GM21717 (cell line): Measurements from ENCODE around the gene TSPAN9.

Source experiments
- ATAC-seq: cut with Tn5 transposase; IDR thresholded peaks from one replicate; pipeline ENCODE4 v1.9.1; 2021; ENCODE audit warnings: mild to moderate bottlenecking, moderate library complexity; ENCODE audit not compliant: unreplicated experiment

TSPAN9 gene

DNA sequence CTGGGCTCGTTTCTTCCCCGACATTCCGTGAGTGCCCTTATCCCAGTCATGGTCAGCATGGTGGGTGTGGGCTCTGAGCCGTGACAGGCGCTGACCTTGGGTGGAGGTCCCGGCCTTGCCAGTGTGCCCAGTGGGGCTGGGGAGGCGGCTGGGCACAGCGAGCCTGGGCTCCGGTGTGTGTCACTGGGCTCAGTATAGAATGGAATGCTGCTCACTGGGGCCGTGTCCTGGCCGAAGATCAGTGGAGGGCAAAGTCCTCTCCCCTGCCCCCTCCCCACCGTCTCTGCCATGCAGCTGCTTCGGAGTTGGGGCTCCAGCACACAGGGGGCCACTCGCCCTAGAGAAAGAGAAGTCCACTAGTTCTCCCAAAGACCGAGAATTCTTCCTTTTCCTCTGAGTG, 164.4 kb downstream of the TSPAN9 start:
- no peak for ATAC-seq

GRCh38 chr12:3242199-3242863, 165.2 kb downstream of the TSPAN9 start:
- no peak for ATAC-seq

- no peak for ATAC-seq
Observed at GRCh38 chr12:3243376-3244084, 166.4 kb downstream of the TSPAN9 start.

DNA sequence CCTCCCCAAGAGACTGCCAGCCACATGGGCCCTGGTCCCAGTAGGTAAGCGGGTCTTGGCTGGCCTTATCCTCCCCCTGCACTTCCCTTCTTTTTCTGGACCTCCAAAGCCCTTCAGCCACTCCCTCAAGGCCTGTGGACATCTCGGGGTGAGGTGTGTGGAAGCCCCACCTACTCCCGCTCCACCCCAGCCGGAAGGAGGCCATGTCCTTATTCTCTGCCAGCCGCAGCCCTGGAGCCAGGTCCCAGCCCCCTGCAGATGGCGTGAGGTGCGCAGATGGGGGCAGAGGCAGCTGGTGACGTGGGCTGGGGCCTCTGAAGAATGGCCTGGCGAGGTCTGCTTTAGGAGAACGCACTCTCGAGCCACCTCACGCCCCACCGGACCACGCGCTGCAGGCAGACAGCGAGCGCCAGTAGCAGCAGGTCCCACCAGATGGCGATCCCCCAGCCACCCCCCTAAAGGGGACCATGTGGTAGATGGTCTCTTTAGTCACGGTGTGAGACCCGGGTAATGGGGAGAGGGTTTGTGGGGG, 167.1 kb downstream of the TSPAN9 start:
- ATAC-seq, result no peak

DNA sequence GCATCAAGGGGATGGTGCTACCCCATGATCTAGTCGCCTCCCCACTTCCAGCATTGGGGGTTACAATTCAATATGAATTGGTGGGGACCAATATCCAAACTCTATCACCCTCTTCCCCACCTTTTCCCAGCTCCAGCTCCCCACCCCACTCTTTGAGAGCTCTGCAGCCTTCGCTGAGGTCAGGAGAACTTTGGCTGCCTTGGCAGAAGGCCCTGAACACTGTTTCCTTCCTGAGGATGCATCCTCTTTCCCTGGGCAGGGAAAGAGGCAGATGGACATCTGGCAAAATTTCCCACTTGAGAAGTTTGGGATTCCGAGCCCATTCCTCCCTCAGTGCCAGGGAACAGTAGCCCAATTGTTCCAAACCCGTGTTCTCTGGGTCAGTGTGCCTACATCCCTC, 169.1 kb downstream of the TSPAN9 start:
- no peak for ATAC-seq

DNA sequence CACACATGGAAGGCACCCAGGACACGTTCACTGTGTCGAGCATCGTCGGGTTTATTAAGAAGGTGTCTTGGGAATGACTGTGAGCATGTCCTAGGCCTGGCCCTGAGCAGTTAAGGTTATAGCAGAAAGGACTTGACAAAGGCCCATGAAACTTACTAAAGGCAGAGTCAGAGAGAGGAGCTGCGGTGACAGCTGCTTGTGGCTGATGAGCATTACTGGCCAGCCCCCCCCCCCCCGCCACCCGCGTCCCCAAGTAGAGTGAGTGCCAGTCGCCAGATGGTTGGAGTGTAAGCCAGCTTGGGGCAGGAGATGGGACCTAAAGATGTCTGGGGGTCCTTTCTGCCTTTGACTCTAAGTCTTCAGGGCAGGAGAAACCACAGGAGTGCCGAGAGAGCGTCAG, 169.9 kb downstream of the TSPAN9 start:
- ATAC-seq, result no peak

- no peak for ATAC-seq
Observed at GRCh38 chr12:3247629-3248161, 170.5 kb downstream of the TSPAN9 start.

- no peak for ATAC-seq
Observed at GRCh38 chr12:3249081-3249800, 172.1 kb downstream of the TSPAN9 start.

DNA sequence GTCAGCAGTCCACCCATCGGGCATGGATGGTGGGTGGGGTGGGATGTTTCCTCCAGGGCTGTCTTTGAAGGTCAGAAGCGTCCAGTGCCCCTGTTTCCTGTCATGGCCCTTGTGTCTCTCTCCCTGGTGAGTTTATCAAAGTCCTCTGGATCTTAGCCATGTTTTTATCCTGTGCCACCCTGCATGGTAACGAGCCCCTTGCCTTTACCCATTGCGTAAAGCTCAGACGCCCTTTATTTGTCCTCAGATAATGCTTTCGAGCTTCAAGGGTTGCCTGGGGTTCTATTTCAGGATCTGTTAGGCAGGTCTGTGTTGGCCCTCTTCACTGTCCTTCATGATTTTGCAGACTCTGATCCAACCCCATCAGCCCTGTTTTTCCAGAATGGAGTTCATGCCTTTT, 172.9 kb downstream of the TSPAN9 start:
- ATAC-seq, result no peak

- ATAC-seq, result no peak
Observed at GRCh38 chr12:3250576-3250975, 173.4 kb downstream of the TSPAN9 start.

GRCh38 chr12:3251067-3251466, 173.9 kb downstream of the TSPAN9 start:
- no peak for ATAC-seq

DNA sequence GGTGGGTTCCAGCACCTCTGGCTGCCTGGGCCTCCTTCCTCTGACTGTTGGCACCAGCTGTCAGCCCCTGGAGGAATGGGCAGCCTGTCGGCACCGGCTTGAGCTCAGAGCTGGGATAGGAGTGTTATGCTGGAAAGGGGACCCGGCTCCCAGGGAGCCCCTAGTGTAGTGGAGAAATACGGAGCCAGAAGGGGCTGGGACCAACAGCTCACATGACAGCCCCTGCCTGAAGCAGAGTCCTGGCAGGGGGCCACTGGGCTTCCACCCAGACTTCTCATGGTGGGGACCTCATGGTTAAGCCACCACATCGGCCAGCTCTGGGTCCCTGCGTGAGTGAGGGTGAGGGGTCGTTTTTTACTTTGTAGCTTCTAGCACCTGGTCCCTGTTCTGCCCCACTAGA, 174.5 kb downstream of the TSPAN9 start:
- no peak for ATAC-seq

DNA sequence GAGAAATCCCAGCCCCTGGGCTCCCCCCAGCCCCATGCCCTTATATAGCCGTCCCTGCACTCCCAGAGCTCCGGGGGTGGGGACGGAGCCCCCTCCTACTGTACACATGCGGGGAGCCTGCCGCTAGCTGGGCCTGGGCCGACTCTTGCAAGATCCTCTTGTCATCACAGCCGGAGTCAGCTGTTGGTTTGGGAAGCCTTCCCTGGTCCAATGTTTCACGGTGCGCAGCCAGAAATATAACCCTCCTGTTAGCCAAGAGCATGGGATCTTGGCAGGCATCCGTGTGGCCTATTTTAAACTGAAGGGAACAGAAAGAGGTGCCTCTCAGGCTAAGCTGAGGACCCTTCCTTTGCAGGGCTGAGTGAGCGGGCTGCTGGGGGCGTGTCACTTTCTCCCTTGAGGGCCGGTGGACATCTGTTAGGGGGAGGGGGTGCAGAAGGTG, 175.3 kb downstream of the TSPAN9 start:
- no peak for ATAC-seq

DNA sequence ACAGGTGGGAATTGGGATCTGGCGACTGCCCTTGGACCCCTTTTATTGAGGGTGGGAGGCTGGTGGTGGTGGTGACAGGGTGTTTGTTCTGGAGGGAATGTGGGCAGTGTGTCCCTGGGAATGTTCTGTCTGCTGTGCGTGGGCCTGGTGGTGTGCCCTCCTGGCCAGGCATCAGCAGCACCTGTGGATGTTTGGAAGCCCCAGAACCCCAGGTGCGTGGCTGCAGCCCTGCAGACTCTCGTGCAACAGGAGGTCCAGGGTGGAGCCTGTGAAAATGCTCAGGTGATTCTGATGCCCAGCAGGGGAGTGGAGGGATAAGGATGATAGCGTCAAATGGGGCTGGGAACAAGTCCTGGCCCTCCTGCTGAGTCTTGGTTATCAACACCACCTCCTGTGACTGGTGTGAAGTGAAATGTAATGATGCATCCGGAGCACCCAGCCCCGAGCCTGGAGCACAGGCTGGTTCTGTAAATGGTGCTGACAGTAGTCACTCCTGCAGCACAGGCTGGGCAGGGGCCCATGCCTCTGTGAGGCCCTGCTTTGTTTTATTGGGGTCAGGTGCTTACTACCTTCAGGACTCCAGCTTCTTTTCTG, 176.6 kb downstream of the TSPAN9 start:
- no peak for ATAC-seq

DNA sequence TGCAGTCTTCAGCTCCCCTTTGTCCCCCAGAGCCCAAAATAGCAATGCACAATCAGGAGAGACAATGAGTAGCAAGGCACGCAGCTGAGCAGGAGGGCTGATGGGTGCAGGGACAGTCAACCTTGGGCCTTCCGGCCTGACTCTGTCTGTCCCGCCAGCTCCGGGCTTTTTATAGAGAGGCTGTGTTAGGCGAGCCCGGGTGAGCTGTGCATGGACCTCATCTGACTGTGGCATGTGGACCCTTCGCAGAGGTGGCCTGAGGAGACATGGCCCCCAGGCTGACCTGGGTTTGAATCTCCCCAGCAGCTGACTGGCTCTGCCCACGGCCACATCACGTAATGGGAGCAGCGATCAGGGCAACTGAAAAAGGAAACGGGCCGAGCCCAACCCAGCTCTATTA, 177.9 kb downstream of the TSPAN9 start:
- ATAC-seq, result no peak

- ATAC-seq, result no peak
Observed at GRCh38 chr12:3256103-3256631, 179.0 kb downstream of the TSPAN9 start.

DNA sequence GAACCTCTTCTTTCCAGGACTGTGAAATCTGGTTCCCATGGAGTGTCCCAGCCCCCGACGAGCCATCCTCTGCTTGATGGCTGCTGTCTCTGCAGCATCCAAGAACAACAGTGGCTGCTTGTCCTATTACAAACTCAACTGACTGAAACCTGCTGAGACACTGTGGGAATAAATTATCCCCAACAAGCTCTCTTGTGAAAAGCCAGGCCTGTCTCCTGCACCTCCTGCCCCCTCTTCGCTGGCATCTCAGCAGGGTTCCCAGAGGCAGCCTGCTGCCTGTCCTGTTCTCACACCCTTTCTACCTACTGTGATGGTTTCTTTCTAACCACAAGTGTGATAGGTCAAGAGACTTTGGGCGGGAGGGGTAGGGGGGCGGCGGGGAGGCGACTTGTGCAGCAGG, 180.2 kb downstream of the TSPAN9 start:
- ATAC-seq, result no peak

DNA sequence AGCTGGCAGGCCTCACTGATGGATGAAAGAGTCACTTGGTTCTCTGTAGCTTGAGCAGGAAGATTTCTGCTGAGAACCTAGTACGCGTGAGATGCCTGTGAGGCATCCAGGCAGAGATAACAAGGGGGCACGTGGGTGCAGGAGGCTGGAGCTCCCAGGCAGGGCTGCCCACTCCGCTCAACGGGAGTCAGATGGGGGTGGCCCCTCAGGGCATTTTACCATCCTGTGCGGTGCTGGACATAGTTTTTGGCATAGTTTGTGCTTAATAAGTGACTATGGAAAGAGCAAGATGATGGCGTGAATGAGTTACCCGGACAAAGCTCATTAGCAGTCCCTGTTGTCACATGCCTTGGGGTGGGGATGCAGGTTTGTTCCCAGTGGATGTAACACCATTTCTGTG, 182.8 kb downstream of the TSPAN9 start:
- no peak for ATAC-seq

GRCh38 chr12:3261782-3262359, 184.7 kb downstream of the TSPAN9 start:
- no peak for ATAC-seq

- no peak for ATAC-seq
Observed at GRCh38 chr12:3262470-3262869, 185.3 kb downstream of the TSPAN9 start.
